GM12864 (cell line): ENCODE data around the gene NLGN1.

Experiments used
- DNase-seq: peaks from one replicate; pipeline ENCODE4 v3.0.0-alpha.2; 2011; ENCODE audit warnings: low read depth
- H3K4me3 ChIP-seq: 2 replicates; pipeline ENCODE4 v1.5.1; 2011; ENCODE audit warnings: mild to moderate bottlenecking, low read depth, low read length, control low read depth
- CTCF ChIP-seq: IDR thresholded peaks from 2 replicates; pipeline ENCODE4 v1.5.1; 2011; ENCODE audit warnings: low read depth, mild to moderate bottlenecking, moderate library complexity, low read length, control low read depth, inconsistent platforms; ENCODE audit errors: missing control alignments

The NLGN1 gene

GRCh38 chr3:173467501-173467900 lies 70.0 kb downstream of the NLGN1 start:
- no peak overlapping the region for H3K4me3 ChIP-seq
- no peak for TF ChIP-seq CTCF
- no peak for DNase-seq

- no peak overlapping the region for H3K4me3 ChIP-seq
- DNase-seq: no peak
- no peak for TF ChIP-seq CTCF
Measured at GRCh38 chr3:173473237-173473636, 75.7 kb downstream of the NLGN1 start.

GRCh38 chr3:173479301-173479700 lies 81.8 kb downstream of the NLGN1 start:
- no peak for DNase-seq
- TF ChIP-seq CTCF: no peak
- no peak overlapping the region for H3K4me3 ChIP-seq

- no peak for TF ChIP-seq CTCF
- H3K4me3 ChIP-seq: no peak overlapping the region
- no peak for DNase-seq
Measured at GRCh38 chr3:173501931-173502489, 104.5 kb downstream of the NLGN1 start.

GRCh38 chr3:173502983-173503568 lies 105.5 kb downstream of the NLGN1 start:
- H3K4me3 ChIP-seq: no peak overlapping the region
- DNase-seq: no peak
- TF ChIP-seq CTCF: no peak

GRCh38 chr3:173510565-173510964 lies 113.0 kb downstream of the NLGN1 start:
- no peak for DNase-seq
- no peak overlapping the region for H3K4me3 ChIP-seq
- no peak for TF ChIP-seq CTCF

GRCh38 chr3:173513123-173513522 lies 115.6 kb downstream of the NLGN1 start:
- no peak overlapping the region for H3K4me3 ChIP-seq
- no peak for DNase-seq
- no peak for TF ChIP-seq CTCF
